SK-N-SH (cell line): Measurements from ENCODE around the gene CYP27A1.

Experiments used
- CTCF ChIP-seq: fragments of 200-600 bp; sonication (generic); IDR thresholded peaks from 2 replicates; pipeline ENCODE4 v1.6.1; 2017; ENCODE audit warnings: antibody characterized with exemption, mild to moderate bottlenecking, moderate library complexity
- GABPA ChIP-seq: IDR thresholded peaks from 2 replicates; pipeline ENCODE4 v1.4.0; 2012; ENCODE audit warnings: low read depth, mild to moderate bottlenecking
- JUND ChIP-seq: IDR thresholded peaks from 2 replicates; pipeline ENCODE4 v1.4.0; 2012
- POLR2AphosphoS5 ChIP-seq: IDR thresholded peaks from 2 replicates; pipeline ENCODE4 v1.6.1; 2012; ENCODE audit warnings: low read depth, low read length
- RFX5 ChIP-seq: IDR thresholded peaks from 2 replicates; pipeline ENCODE4 v1.6.1; 2012; ENCODE audit warnings: mild to moderate bottlenecking, improper control_type of control experiment, low read length
- TAF1 ChIP-seq: IDR thresholded peaks from 2 replicates; pipeline ENCODE4 v1.6.1; 2012; ENCODE audit warnings: low read depth, mild to moderate bottlenecking, low read length, moderate library complexity, borderline replicate concordance
- TCF12 ChIP-seq: IDR thresholded peaks from 2 replicates; pipeline ENCODE4 v1.4.0; 2012
- USF2 ChIP-seq: fragments of 150-350 bp; IDR thresholded peaks from 2 replicates; pipeline ENCODE4 v1.6.1; 2017; ENCODE audit warnings: antibody characterized with exemption, low read length, low read depth, borderline replicate concordance
- YY1 ChIP-seq: IDR thresholded peaks from 2 replicates; pipeline ENCODE4 v1.4.0; 2012; ENCODE audit warnings: low read depth, mild to moderate bottlenecking

GRCh38 chr2:218832520-218832919, 50.6 kb downstream of the CYP27A1 start:
- TF ChIP-seq POLR2AphosphoS5 (no peak), CTCF (no peak), GABPA (no peak), JUND (no peak), TCF12 (no peak), RFX5 (no peak), TAF1 (no peak), YY1 (no peak), USF2 (no peak)
